NCI-H2227 (cell line): ENCODE data around the gene CITED4.

ENCODE experiments used
- DNase-seq: peaks from one replicate; lab custom pipeline; 2025; ENCODE audit not compliant: unreplicated experiment; lab: John Stamatoyannopoulos, UW

CITED4 gene

GRCh38 chr1:40855513-40855912 is 6.7 kb downstream of the CITED4 start:
- peak; percentile 12 for DNase-seq

- no peak for DNase-seq
Measured at GRCh38 chr1:40853885-40854170, 8.3 kb downstream of the CITED4 start.

GRCh38 chr1:40853113-40853884 is 8.9 kb downstream of the CITED4 start:
- DNase-seq = no peak

DNA sequence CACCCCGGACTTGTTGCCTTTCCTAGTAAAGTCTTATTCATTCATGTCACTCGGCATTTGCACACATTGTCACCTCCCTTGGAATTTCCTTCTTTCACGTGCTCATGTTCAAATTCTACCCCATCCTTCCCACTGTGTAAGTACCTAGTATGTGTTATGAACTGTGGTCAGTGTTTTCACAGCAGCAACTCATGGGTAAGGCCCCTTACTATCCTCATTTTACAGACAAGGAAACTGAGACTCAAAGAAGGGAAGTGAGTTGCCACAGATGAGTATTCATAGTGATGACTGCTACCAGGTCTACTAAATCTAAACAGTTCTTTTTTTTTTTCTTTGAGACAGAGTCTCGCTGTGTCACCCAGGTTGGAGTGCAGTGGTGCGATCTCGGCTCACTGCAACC is 10.5 kb downstream of the CITED4 start:
- DNase-seq = no peak

- DNase-seq = peak; percentile 74
Measured at GRCh38 chr1:40849801-40850592, 12.2 kb downstream of the CITED4 start.

- peak; percentile 81 for DNase-seq
Measured at GRCh38 chr1:40848530-40849189, 13.5 kb downstream of the CITED4 start.

- no peak for DNase-seq
Measured at GRCh38 chr1:40847023-40847745, 15.0 kb downstream of the CITED4 start.

GRCh38 chr1:40845895-40846294 is 16.3 kb downstream of the CITED4 start:
- DNase-seq = no peak

DNA sequence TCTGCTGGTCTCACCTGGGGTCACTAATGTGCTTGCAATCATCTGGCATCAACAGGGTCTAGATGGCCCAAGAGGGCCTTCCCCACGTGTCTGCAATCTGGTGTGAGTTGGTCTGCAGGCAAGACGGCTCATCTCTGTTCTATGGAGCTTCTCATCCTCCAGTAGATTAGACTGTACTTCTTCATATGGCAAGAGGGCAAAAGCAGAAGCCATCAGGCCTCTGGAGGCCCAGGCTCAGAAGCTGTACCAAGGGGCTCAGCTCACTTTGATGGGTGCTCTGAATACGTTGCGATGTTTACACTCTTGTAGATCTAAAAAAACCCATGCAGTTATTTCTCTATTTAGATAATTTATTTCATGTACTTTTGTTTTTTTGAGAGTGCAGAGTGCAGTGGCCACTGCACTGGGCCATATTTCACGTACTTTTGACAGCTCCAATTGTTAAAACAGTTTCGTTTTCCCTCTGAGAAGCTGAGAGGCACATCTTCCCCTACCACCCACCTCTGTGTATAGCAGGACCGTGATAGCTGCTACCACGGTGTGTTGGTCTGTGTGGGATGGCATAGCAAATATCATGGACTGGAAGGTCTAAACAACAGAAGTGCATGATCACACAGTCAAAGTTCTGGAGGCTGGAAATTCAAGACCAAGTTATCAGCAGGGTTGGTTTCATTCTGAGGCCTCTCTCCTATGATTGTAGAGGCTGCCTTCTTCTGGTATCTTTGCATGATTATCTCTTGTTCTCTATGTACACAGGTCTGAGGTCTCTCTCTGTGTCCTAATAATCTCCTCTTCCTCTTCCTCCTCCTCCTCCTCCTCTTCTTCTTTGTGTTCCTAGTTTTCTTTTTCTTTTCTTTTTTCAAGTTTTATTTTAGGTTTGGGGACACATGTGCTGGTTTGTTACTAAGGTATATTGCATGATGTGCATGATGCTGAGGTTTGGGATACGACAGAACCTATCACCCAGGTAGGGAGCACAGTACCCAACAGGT is 17.0 kb downstream of the CITED4 start:
- DNase-seq = no peak

GRCh38 chr1:40844079-40844478 is 18.1 kb downstream of the CITED4 start:
- no peak for DNase-seq

- DNase-seq = no peak
Measured at GRCh38 chr1:40842691-40843090, 19.5 kb downstream of the CITED4 start.

DNA sequence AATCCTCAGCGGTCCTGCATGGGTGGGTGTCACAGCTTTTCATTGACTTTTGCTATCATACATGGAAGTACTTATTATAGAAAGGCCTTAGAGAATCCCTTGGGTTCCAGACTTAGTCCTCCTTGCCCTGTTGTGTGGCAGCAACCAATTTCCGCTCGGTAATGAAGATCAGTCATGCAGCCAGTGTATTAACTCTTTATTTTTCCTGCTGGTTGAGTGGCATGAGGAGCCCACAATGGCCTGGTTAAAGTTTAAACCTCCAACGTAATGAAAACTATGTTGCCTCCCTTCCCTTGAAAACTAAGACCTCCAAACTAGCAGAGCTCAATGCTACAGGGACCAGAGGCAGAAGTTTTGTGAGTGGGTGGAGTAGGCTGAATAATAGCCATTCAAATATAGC is 20.0 kb downstream of the CITED4 start:
- no peak for DNase-seq

- no peak for DNase-seq
Measured at GRCh38 chr1:40841602-40842001, 20.6 kb downstream of the CITED4 start.

GRCh38 chr1:40840526-40841323 is 21.4 kb downstream of the CITED4 start:
- DNase-seq = no peak

GRCh38 chr1:40839943-40840335 is 22.2 kb downstream of the CITED4 start:
- DNase-seq = no peak

DNA sequence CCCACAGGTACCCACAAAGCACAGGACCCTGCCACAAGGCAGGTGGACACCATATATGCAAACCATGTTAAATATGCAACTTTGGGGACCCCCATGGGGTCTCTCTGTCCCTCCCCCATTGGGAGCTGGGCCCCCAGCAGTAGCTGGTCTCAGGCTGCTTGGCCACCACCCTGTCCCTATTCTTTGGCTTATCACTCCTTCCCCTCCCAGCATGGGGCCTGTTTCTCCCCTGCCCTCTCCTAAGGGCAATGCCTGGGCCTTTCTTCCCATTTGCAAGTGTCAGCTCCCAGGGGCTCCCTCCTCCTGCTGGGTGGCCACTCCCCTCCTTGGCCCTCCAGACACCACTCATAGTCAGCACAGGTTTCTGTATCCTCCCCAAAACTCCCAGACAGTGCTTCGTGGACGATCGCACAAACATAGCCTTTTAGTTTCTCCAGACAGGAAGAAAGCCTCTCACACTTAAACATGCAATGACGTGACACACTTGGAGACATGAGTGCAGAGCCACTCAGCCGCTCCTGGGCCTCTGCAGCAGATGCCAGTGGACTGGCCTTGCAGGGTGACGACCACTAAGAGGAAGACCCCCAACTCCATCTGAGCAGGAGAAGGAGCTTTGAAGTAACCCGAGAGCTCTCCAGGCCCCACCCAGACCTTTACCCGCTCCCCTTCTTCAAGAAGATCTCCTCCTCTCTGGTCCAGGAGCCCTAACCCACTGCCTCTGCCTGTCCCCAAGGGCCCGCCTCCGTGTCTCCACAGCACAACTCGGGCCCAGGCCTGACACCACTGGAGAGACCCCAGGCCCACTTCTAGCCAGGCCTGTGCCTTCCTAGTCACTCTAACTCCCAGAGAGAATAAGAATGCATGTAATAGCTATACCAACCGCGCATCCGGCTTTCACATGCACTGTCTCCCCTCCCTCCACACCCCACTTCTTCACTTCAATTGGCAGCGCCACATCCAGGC is 22.9 kb downstream of the CITED4 start:
- DNase-seq = no peak

DNA sequence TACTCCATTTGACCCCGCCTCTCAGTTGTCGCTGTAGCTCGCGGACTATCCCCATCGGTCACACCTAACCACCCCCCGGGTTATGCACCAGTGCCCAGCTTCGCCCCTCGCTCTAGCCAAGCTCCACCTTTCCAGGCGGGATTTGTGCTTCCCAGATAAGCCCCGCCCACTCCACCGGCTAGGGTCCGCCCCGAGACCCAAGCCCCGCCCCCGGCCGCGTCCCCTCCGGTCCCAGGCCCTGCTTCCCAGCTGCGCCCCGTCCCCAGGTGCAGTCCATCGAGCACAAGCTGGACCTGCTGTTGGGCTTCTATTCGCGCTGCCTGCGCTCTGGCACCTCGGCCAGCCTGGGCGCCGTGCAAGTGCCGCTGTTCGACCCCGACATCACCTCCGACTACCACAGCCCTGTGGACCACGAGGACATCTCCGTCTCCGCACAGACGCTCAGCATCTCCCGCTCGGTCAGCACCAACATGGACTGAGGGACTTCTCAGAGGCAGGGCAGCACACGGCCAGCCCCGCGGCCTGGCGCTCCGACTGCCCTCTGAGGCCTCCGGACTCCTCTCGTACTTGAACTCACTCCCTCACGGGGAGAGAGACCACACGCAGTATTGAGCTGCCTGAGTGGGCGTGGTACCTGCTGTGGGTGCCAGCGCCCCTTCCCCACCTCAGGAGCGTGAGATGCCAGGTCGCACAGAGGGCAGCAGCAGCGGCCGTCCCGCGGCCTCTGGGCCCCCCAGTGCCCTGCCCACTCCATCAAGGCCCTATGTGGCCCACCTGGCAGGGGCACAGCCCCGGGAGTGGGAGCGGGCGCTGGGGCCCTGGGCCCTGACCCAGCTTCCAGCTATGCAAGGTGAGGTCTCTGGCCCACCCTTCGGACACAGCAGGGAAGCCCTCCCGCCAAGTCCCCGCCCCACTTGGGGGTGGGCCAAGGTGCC is 23.9 kb downstream of the CITED4 start:
- DNase-seq = no peak
